Panc1 (cell line): ENCODE data around the gene TRIM17. TPM values are rescaled to one million over a fixed set of nuclear protein-coding genes. Genes with fewer than 3 reads are reported as not detected.

Experiments
- ATAC-seq: fragments of 200-7000 bp; cut with Tn5 transposase; 2 replicates; pipeline ENCODE4 v1.9.1; 2020; ENCODE audit warnings: mild to moderate bottlenecking, moderate library complexity
- BruUV-seq: library from RNA; stranded (reverse); fragments of 400-500 nt; replicated peaks from 2 replicates; lab custom pipeline; 2021; lab: Mats Ljungman, UMichigan
- CTCF ChIA-PET: fragments of 300-600 bp; sonication (Branson Sonifier 250); formaldehyde crosslinking; loops from one replicate; lab custom pipeline; 2022; ENCODE audit warnings: antibody characterized with exemption; lab: Charles Lee
- POLR2A ChIA-PET: fragments of 300-600 bp; sonication (Branson Sonifier 250); formaldehyde crosslinking; loops from one replicate; lab custom pipeline; 2022; ENCODE audit warnings: antibody characterized with exemption; lab: Charles Lee
- DNase-seq: peaks from one replicate; pipeline ENCODE4 v3.0.0-alpha.2; 2010; ENCODE audit warnings: low read depth, low spot score
- H3K27ac ChIP-seq: 2 replicates; pipeline ENCODE4 v1.5.1; 2011; ENCODE audit warnings: mild to moderate bottlenecking, low read length, inconsistent platforms
- H3K27me3 ChIP-seq: fragments of 200-500 bp; sonication (Bioruptor generic); 2 replicates; pipeline ENCODE4 v1.6.0; 2014; ENCODE audit warnings: low read length, inconsistent platforms; ENCODE audit not compliant: control insufficient read depth, insufficient read depth
- H3K36me3 ChIP-seq: fragments of 200-500 bp; sonication (Bioruptor generic); 2 replicates; pipeline ENCODE4 v1.5.1; 2014; ENCODE audit warnings: inconsistent platforms, mild to moderate bottlenecking, low read length, moderate library complexity; ENCODE audit not compliant: control insufficient read depth, insufficient read depth
- H3K4me1 ChIP-seq: 2 replicates; pipeline ENCODE4 v1.5.1; 2011; ENCODE audit warnings: inconsistent platforms, mild to moderate bottlenecking, low read length, moderate library complexity; ENCODE audit not compliant: control insufficient read depth, insufficient read depth
- H3K4me3 ChIP-seq, 2 experiments: 2 replicates each; pipeline ENCODE4 v1.5.1; 2011 to 2012; ENCODE audit warnings: low read depth in 2 of 2, low read length in 2 of 2, mild to moderate bottlenecking in 2 of 2, inconsistent platforms in 1 of 2, moderate library complexity in 1 of 2
- H3K9me3 ChIP-seq: fragments of 200-500 bp; sonication (Bioruptor generic); 2 replicates; pipeline ENCODE4 v1.5.1; 2014; ENCODE audit warnings: low read depth, mild to moderate bottlenecking, inconsistent platforms, low read length, moderate library complexity; ENCODE audit not compliant: control insufficient read depth, insufficient read depth
- CTCF ChIP-seq: fragments of 450-650 bp; IDR thresholded peaks from 2 replicates; pipeline ENCODE4 v1.5.1; 2017; ENCODE audit warnings: mild to moderate bottlenecking
- POLR2AphosphoS5 ChIP-seq: IDR thresholded peaks from 2 replicates; pipeline ENCODE4 v1.6.1; 2012; ENCODE audit warnings: mild to moderate bottlenecking, low read depth, low read length, moderate library complexity
- REST ChIP-seq, 2 experiments: IDR thresholded peaks; 2 replicates each; pipeline ENCODE4 v1.6.1; 2011 to 2012; ENCODE audit warnings: low read depth in 2 of 2, control low read depth in 1 of 2, low read length in 1 of 2, mild to moderate bottlenecking in 1 of 2, moderate library complexity in 1 of 2; ENCODE audit not compliant: insufficient read depth in 1 of 2
- SIN3A ChIP-seq: IDR thresholded peaks from 2 replicates; pipeline ENCODE4 v1.6.1; 2012; ENCODE audit warnings: low read depth, mild to moderate bottlenecking, low read length, moderate library complexity, borderline replicate concordance; ENCODE audit not compliant: insufficient read depth
- TCF7L2 ChIP-seq: IDR thresholded peaks from 2 replicates; pipeline ENCODE4 v1.6.1; 2011; ENCODE audit warnings: mild to moderate bottlenecking, low read depth, low read length, inconsistent platforms
- in situ Hi-C: cut with HindIII; loops from 2 replicates; pipeline ENCODE4 v1.10.0; 2016; ENCODE audit warnings: low sequenced_read_pairs, low pct_unique_long_range_greater_than_20kb
- intact Hi-C: fragments of 100-400 bp; cut with micrococcal nuclease; formaldehyde crosslinking; loops from one replicate; pipeline ENCODE4 v1.10.0; 2022; ENCODE audit not compliant: unreplicated experiment
- total RNA-seq: library from RNA; stranded (reverse); gene quantifications from one replicate; pipeline ENCODE4 v1.2.1, GENCODE V29; 2021; ENCODE audit not compliant: unreplicated experiment

Gene TRIM17
- total RNA-seq, 1 experiment from 2014 or later = 1.2 TPM

- Histone ChIP-seq H3K27ac (no peak overlapping the region), H3K4me1 (0 out of 2 replicates have a peak, but pooled peaks cover 6% of the 10 kb centered on the region), H3K9me3 (no peaks in the 10 kb centered on the region), H3K27me3 (peaks cover 8% of the 10 kb centered on the region), H3K4me3 (peak overlapping the region; percentile 42 to 54), H3K36me3 (no peaks in the 10 kb centered on the region)
- TF ChIP-seq REST (IDR thresholded peaks at IDR 0.05; ENCODE audit: insufficient read depth in 1 of 2, low read depth in 2 of 2, low read length in 1 of 2) (no peak), POLR2AphosphoS5 (no peak), SIN3A (no peak), CTCF (no peak), TCF7L2 (no peak)
- in situ Hi-C loops = no loop called here
- no TSS peak for BruUV-seq
- ChIA-PET CTCF (interaction anchor here (0.6 kb wide), 1 partner anchor 97 kb away, joined by 3 read pairs; no protein-coding TSS in a partner anchor), POLR2A (no interaction called here)
- DNase-seq = no peak
- no peak for ATAC-seq
- intact Hi-C loops = no loop called here
Measured at GRCh38 chr1:228465141-228465540, 48.5 kb upstream of the TRIM17 start.

- intact Hi-C loops = no loop called here
- peak overlapping the region; percentile 42 to 54 for H3K4me3 ChIP-seq
- no peaks in the 10 kb centered on the region for H3K36me3 ChIP-seq
- peak; percentile 82 for ATAC-seq
- peaks cover 6% of the 10 kb centered on the region; the same call in 1 of the 2 replicates for H3K4me1 ChIP-seq
- H3K9me3 ChIP-seq = no peaks in the 10 kb centered on the region
- in situ Hi-C loops = no loop called here
- BruUV-seq = no TSS peak
- ChIA-PET CTCF (no interaction called here), POLR2A (no interaction called here)
- peaks cover 8% of the 10 kb centered on the region for H3K27me3 ChIP-seq
- DNase-seq = no peak
- H3K27ac ChIP-seq = no peak overlapping the region
- TF ChIP-seq SIN3A (no peak), CTCF (no peak), REST (IDR thresholded peaks at IDR 0.05; ENCODE audit: insufficient read depth in 1 of 2, low read depth in 2 of 2, low read length in 1 of 2) (no peak), TCF7L2 (no peak), POLR2AphosphoS5 (no peak)
Measured at GRCh38 chr1:228464487-228464983, 47.9 kb upstream of the TRIM17 start.
